Panc1 (cell line): ENCODE data around the gene EYS. TPM values are rescaled to one million over a fixed set of nuclear protein-coding genes. Genes with fewer than 3 reads are reported as not detected.

Experiments used
- ATAC-seq: fragments of 200-7000 bp; cut with Tn5 transposase; 2 replicates; pipeline ENCODE4 v1.9.1; 2020; ENCODE audit warnings: mild to moderate bottlenecking, moderate library complexity
- BruUV-seq: library from RNA; stranded (reverse); fragments of 400-500 nt; replicated peaks from 2 replicates; lab custom pipeline; 2021; lab: Mats Ljungman, UMichigan
- CTCF ChIA-PET: fragments of 300-600 bp; sonication (Branson Sonifier 250); formaldehyde crosslinking; loops from one replicate; lab custom pipeline; 2022; ENCODE audit warnings: antibody characterized with exemption; lab: Charles Lee
- POLR2A ChIA-PET: fragments of 300-600 bp; sonication (Branson Sonifier 250); formaldehyde crosslinking; loops from one replicate; lab custom pipeline; 2022; ENCODE audit warnings: antibody characterized with exemption; lab: Charles Lee
- DNase-seq: peaks from one replicate; pipeline ENCODE4 v3.0.0-alpha.2; 2010; ENCODE audit warnings: low read depth, low spot score
- H3K27ac ChIP-seq: 2 replicates; pipeline ENCODE4 v1.5.1; 2011; ENCODE audit warnings: mild to moderate bottlenecking, low read length, inconsistent platforms
- H3K27me3 ChIP-seq: fragments of 200-500 bp; sonication (Bioruptor generic); 2 replicates; pipeline ENCODE4 v1.6.0; 2014; ENCODE audit warnings: low read length, inconsistent platforms; ENCODE audit not compliant: control insufficient read depth, insufficient read depth
- H3K36me3 ChIP-seq: fragments of 200-500 bp; sonication (Bioruptor generic); 2 replicates; pipeline ENCODE4 v1.5.1; 2014; ENCODE audit warnings: inconsistent platforms, mild to moderate bottlenecking, low read length, moderate library complexity; ENCODE audit not compliant: control insufficient read depth, insufficient read depth
- H3K4me1 ChIP-seq: 2 replicates; pipeline ENCODE4 v1.5.1; 2011; ENCODE audit warnings: inconsistent platforms, mild to moderate bottlenecking, low read length, moderate library complexity; ENCODE audit not compliant: control insufficient read depth, insufficient read depth
- H3K4me3 ChIP-seq, 2 experiments: 2 replicates each; pipeline ENCODE4 v1.5.1; 2011 to 2012; ENCODE audit warnings: low read depth in 2 of 2, low read length in 2 of 2, mild to moderate bottlenecking in 2 of 2, inconsistent platforms in 1 of 2, moderate library complexity in 1 of 2
- H3K9me3 ChIP-seq: fragments of 200-500 bp; sonication (Bioruptor generic); 2 replicates; pipeline ENCODE4 v1.5.1; 2014; ENCODE audit warnings: low read depth, mild to moderate bottlenecking, inconsistent platforms, low read length, moderate library complexity; ENCODE audit not compliant: control insufficient read depth, insufficient read depth
- CTCF ChIP-seq: fragments of 450-650 bp; IDR thresholded peaks from 2 replicates; pipeline ENCODE4 v1.5.1; 2017; ENCODE audit warnings: mild to moderate bottlenecking
- POLR2AphosphoS5 ChIP-seq: IDR thresholded peaks from 2 replicates; pipeline ENCODE4 v1.6.1; 2012; ENCODE audit warnings: mild to moderate bottlenecking, low read depth, low read length, moderate library complexity
- REST ChIP-seq, 2 experiments: IDR thresholded peaks; 2 replicates each; pipeline ENCODE4 v1.6.1; 2011 to 2012; ENCODE audit warnings: low read depth in 2 of 2, control low read depth in 1 of 2, low read length in 1 of 2, mild to moderate bottlenecking in 1 of 2, moderate library complexity in 1 of 2; ENCODE audit not compliant: insufficient read depth in 1 of 2
- SIN3A ChIP-seq: IDR thresholded peaks from 2 replicates; pipeline ENCODE4 v1.6.1; 2012; ENCODE audit warnings: low read depth, mild to moderate bottlenecking, low read length, moderate library complexity, borderline replicate concordance; ENCODE audit not compliant: insufficient read depth
- TCF7L2 ChIP-seq: IDR thresholded peaks from 2 replicates; pipeline ENCODE4 v1.6.1; 2011; ENCODE audit warnings: mild to moderate bottlenecking, low read depth, low read length, inconsistent platforms
- in situ Hi-C: cut with HindIII; loops from 2 replicates; pipeline ENCODE4 v1.10.0; 2016; ENCODE audit warnings: low sequenced_read_pairs, low pct_unique_long_range_greater_than_20kb
- intact Hi-C: fragments of 100-400 bp; cut with micrococcal nuclease; formaldehyde crosslinking; loops from one replicate; pipeline ENCODE4 v1.10.0; 2022; ENCODE audit not compliant: unreplicated experiment
- total RNA-seq: library from RNA; stranded (reverse); gene quantifications from one replicate; pipeline ENCODE4 v1.2.1, GENCODE V29; 2021; ENCODE audit not compliant: unreplicated experiment

Gene EYS
- total RNA-seq, 1 experiment from 2014 or later: not detected

GRCh38 chr6:64330694-64331307 is 1376.2 kb downstream of the EYS start:
- Histone ChIP-seq H3K4me1 (no peaks in the 10 kb centered on the region), H3K4me3 (no peak overlapping the region), H3K36me3 (no peaks in the 10 kb centered on the region), H3K9me3 (no peaks in the 10 kb centered on the region), H3K27me3 (no peaks in the 10 kb centered on the region), H3K27ac (no peak overlapping the region)
- DNase-seq (peak; percentile 27), ATAC-seq (peak; percentile 74; the same call in 1 of the 2 replicates)
- no TSS peak for BruUV-seq
- ChIA-PET CTCF (interaction anchor here (1.0 kb wide), 1 partner anchor 319 kb away, joined by 4 read pairs; no protein-coding TSS in a partner anchor), POLR2A (no interaction called here)
- intact Hi-C loops (loop anchor here (1.0 to 2.0 kb wide), 2 partner anchors 318 to 408 kb away; no protein-coding TSS in a partner anchor), in situ Hi-C loops (no loop called here)
- no peak for TF ChIP-seq POLR2AphosphoS5
- TF ChIP-seq SIN3A: no peak
- no peak for TF ChIP-seq REST (IDR thresholded peaks at IDR 0.05; ENCODE audit: insufficient read depth in 1 of 2, low read depth in 2 of 2, low read length in 1 of 2)
- peak; percentile 67 for TF ChIP-seq CTCF

- BruUV-seq: no TSS peak
- in situ Hi-C loops (no loop called here), intact Hi-C loops (no loop called here)
- Histone ChIP-seq H3K27ac (no peak overlapping the region), H3K9me3 (no peaks in the 10 kb centered on the region), H3K4me1 (no peaks in the 10 kb centered on the region), H3K4me3 (no peak overlapping the region), H3K27me3 (no peaks in the 10 kb centered on the region), H3K36me3 (no peaks in the 10 kb centered on the region)
- ATAC-seq (no peak), DNase-seq (no peak)
- POLR2A ChIA-PET: no interaction called here
- CTCF ChIA-PET: no interaction called here
- TF ChIP-seq POLR2AphosphoS5 (no peak), CTCF (no peak), REST (IDR thresholded peaks at IDR 0.05; ENCODE audit: insufficient read depth in 1 of 2, low read depth in 2 of 2, low read length in 1 of 2) (no peak), SIN3A (no peak), TCF7L2 (no peak)
Observed at GRCh38 chr6:64326939-64327338, 1380.1 kb downstream of the EYS start.
